Cardiac fibroblast (primary cell): ENCODE measurements around the gene SHBG.
A peak's percentile ranks its signal among the peaks of the same experiment; 100 is the strongest.

Experiments used
- DNase-seq, 2 donors: peaks; one replicate each; pipeline versions ENCODE4 v3.0.0 to v3.0.0-alpha.2; 2010; ENCODE audit warnings: low read depth in 2 of 2
- H3K4me3 ChIP-seq, 2 donors: replicated peaks in 1 of 2; 1 replicate in 1 of 2; 2 replicates in 1 of 2; pipeline ENCODE4 v1.5.1; 2011; ENCODE audit warnings: low read depth in 2 of 2, low read length in 2 of 2, mild to moderate bottlenecking in 2 of 2, moderate library complexity in 1 of 2
- TF ChIP-seq, protein P1 (sequence below): IDR thresholded peaks from one replicate; pipeline ENCODE4 v1.5.1; 2011; ENCODE audit warnings: low read depth, mild to moderate bottlenecking, low read length, inconsistent platforms

The SHBG gene

DNA sequence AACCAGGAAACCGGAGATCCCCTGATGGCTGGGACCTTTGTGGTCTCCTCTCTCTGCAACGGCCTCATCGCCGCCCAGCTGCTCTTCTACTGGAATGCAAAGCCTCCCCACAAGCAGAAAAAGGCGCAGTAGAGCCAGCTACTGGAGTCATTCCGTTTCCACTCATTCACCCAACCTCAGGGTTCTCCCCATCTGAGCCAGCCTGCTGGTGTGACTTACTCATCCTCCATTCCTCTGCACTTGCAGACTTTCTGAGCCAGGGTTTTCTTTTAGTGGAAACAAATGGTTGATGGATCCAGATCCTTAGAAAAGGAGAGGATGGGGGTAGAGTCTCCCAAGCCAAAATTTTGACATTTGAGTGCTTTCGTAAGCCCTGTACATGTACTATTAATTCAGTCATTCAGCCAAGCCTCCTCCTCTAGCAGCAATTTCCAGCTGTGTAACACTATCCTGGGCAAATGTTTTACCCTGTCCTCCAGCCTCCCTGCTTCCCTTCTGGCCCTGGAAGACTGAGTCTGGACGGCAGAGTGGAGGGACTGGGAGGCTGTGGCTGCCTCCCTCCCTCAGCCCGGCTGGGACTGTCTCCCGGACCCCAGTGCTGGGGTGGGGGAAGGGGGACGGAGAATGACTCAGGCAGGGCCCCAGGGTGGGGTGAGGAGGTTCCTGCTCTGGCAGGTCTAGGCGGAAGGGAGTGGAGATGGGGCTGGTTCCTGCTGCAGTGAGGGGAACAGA is 42.3 kb upstream of the SHBG start:
- TF ChIP-seq, protein P1, sequence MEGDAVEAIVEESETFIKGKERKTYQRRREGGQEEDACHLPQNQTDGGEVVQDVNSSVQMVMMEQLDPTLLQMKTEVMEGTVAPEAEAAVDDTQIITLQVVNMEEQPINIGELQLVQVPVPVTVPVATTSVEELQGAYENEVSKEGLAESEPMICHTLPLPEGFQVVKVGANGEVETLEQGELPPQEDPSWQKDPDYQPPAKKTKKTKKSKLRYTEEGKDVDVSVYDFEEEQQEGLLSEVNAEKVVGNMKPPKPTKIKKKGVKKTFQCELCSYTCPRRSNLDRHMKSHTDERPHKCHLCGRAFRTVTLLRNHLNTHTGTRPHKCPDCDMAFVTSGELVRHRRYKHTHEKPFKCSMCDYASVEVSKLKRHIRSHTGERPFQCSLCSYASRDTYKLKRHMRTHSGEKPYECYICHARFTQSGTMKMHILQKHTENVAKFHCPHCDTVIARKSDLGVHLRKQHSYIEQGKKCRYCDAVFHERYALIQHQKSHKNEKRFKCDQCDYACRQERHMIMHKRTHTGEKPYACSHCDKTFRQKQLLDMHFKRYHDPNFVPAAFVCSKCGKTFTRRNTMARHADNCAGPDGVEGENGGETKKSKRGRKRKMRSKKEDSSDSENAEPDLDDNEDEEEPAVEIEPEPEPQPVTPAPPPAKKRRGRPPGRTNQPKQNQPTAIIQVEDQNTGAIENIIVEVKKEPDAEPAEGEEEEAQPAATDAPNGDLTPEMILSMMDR: peak; percentile 9
- H3K4me3 ChIP-seq: peak overlapping the region in 1 of 2 donors; percentile 9
- peak; percentile 60 to 88 for DNase-seq

DNA sequence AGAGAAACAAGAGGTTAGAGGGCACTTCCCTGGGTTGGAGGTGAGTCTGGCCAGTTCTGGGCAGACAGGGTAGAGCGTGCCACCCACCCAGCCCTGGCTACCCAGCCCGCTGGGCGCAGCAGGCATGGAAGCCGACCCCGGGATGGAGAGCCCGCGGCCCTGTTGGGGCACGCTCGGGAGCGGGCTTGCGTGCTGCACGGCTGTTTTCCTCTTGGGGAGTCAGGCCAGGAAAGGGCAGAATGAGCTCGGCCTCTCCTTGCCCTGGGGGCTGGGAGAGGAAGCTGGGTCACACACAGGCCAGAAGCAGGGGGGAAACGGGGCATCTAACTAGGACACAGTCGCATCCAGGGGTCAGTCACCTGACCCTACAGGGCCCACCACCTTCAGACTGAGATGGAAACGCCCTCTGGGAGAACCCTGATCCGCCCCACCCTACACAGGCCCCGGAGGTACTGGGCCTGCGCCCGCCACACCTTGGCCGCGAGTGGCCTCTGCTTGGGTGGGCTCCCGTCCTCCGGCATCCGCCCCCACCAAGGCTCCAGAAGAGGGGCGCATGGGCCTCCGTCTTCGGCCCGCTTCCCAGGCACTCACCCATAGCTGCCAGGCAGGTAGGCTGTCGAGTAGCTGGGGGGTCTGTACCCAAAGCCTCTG is 41.3 kb upstream of the SHBG start:
- TF ChIP-seq, protein P1: no peak
- no peak overlapping the region for H3K4me3 ChIP-seq

DNA sequence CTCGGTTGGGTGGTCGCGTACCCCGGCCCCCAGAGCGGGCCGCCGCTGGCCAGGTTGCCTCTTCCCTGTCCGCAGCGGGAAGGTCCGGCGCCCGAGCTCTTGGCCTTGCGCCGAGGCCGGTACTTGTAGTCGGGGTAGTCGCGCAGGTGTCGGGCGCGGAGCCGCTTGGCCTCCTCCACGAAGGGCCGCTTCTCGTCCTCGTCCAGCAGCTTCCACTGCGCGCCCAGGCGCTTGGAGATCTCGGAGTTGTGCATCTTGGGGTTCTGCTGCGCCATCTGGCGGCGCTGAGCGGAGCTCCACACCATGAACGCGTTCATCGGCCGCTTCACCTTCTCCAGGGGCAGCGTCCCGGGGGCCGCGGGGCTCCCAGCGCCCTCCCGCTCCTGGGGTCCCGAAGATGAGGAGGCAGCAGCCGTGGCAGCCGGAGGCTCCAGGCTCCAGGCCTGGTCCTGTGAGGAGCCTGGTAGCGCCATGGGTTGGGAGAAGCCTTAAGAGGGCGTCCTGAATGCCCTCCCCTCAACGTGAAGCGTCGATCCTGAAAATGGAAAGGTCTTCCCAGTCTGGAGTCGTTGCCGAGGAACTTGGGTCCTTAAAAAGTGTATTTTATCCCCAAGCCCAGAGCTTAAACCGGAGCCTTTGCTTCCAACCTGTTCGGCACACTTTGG is 40.6 kb upstream of the SHBG start:
- DNase-seq: peak; percentile 89
- TF ChIP-seq, protein P1: peak; percentile 88
- H3K4me3 ChIP-seq: no peak overlapping the region

More for the DNA sequence above, 41.3 kb upstream of the SHBG start:
- DNase-seq: no peak

DNA sequence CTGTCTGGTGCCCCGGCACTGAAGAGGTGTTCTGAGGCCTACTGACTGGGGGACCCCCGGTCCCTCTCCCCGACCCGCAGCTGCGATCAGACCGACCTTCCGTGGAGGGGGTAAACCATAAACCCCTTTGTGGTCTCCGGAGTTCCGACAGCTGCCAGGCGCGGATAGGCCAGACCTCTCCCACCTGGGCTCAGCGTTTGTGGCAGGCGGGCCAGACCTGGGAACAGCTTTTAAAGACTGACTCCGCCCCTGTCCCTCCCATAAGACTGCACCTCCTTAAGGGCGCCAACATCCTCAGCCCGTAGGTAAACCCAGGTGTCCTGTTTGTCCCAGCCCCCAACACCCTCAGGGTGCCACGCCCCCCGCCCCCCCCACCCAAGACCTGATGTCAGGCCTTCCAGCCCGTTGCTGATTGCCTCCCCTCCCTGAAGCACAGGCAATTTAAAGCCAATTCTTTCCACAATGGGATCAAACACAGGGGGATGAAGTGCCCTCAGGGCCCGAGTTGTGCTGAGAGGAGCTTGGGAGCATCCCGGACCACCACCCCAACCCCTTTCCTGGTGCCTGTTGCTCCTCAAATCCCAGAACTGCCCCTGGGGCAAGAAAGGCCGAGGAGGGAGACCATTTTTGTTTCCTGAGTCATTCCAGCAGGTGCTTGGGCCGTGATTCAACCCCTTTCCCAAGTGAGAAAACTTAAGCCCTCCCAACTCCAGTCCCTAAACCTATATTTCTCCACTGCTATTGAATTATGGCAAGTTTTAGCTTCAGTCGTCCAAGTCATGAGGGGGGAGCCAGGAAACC is 39.8 kb upstream of the SHBG start, which contains the start of gene SOX15:
TSS of gene SOX15 (minus strand) at position 204 of the 801 bp plus-strand sequence. CDS start 418 bp downstream, outside the sequence.
- H3K4me3 ChIP-seq: no peak within 1 kb of the TSS

DNA sequence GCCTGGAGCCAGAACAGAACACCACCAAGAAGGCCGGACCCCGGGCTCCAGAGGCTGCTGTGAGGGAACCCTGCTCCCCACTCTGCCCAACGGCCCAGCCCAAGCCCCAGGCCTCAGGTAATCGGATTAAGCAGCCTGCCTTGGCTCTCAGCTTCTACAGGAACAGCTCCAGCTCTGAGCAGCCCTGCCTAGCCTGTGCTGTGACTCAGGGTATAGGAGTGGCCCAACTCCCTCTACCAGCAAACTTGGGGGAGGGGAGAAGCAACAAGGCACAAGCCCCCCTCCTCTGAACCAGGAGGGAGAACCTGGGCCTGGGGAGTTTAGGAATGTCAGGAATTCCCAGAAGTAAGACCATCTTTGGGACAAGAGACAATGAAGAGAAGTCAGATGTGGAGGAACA is 39.2 kb upstream of the SHBG start:
- H3K4me3 ChIP-seq: no peak overlapping the region
- TF ChIP-seq, protein P1: no peak
- DNase-seq: peak in 1 of 2 donors; percentile 66

More for the DNA sequence above, 39.8 kb upstream of the SHBG start, which contains the start of gene SOX15:
- DNase-seq: peak in 1 of 2 donors; percentile 66
- TF ChIP-seq, protein P1: no peak

DNA sequence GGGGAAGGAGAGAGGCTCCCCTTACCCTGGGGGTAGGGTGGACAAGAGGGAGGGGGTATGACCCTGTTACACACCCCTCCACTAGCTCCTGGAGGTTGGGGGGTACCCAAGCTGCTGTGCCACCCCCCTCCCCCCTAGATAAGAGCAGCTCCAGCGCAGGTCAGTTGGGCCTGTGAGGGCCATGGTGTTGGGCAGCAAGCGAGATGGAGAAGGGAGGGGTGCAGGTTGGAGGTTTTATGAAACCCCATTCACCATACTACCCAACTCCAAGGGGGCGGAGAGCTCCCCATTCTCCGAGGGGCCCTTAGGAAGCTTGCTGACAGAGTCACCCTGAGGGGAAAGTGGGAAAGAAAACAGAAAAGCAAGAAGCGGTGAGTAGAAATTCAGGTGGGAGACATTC is 38.3 kb upstream of the SHBG start:
- TF ChIP-seq, protein P1: no peak
- no peak for DNase-seq
- no peak overlapping the region for H3K4me3 ChIP-seq
